ENCODE results near the gene CHCHD3. TPM values are rescaled to one million over a fixed set of nuclear protein-coding genes. Genes with fewer than 3 reads are reported as not detected.

Gene CHCHD3
- total and polyA plus RNA-seq, 2 of the 4 experiments (the other 2 are of a cell fraction) = 56.9 to 141 TPM

DNA sequence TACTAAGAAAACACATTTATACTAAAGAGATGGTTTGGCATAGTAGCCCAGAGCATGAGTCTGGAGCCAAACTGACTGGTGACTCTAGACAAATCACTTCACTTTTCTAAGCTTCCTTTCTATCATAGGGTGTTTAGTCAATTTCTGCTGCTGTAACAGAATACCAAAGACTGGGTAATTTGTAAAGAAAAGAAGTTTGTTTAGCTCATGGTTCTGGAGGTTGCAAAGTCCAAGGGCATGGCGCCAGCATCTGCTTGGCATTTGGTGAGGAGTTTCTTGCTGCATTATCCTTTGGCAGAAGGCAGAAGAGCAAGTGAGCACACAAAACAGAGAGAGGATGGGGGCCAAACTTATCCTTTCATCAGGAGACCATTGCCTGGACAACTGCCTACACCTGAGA is 146.3 kb downstream of the CHCHD3 start:
- Histone ChIP-seq H4K5ac (ENCODE audit: low read depth, low read length) (no peak overlapping the region), H3K4me3 (ENCODE audit: insufficient read depth, low read depth, low read length) (no peak overlapping the region), H3K23ac (ENCODE audit: low read depth, low read length) (no peak overlapping the region), H3K36me3 (ENCODE audit: control insufficient read depth, insufficient read depth, low read length) (no peaks in the 10 kb centered on the region), H4K91ac (ENCODE audit: insufficient read depth, low read depth, low read length) (no peak overlapping the region), H3K9ac (ENCODE audit: low read depth, low read length) (no peak overlapping the region), H3K4ac (ENCODE audit: low read depth, low read length) (no peak overlapping the region), H3K9me1 (ENCODE audit: insufficient read depth, low read length) (no peaks in the 10 kb centered on the region), H2AK5ac (ENCODE audit: low read depth, low read length) (no peak overlapping the region), H3K27ac (ENCODE audit: insufficient read depth, low read length) (no peak overlapping the region), H2AK9ac (replicated peaks; ENCODE audit: low read depth, low read length, poor library complexity) (no peak overlapping the region), H4K8ac (ENCODE audit: low read depth in 2 of 2, low read length in 2 of 2) (no peak overlapping the region), H2BK20ac (ENCODE audit: low read depth, low read length) (no peak overlapping the region), H3K79me1 (ENCODE audit: low read depth in 1 of 2, low read length in 2 of 2) (peaks cover 9 to 19% of the 10 kb centered on the region in 2 experiments), H3K18ac (ENCODE audit: low read depth, low read length) (no peak overlapping the region), H2BK120ac (ENCODE audit: low read depth, low read length) (no peak overlapping the region), H3K4me1 (ENCODE audit: control insufficient read depth, insufficient read depth, low read length) (peaks cover 2% of the 10 kb centered on the region; the same call in 1 of the 2 replicates), H2BK15ac (ENCODE audit: low read depth, low read length) (no peak overlapping the region), H4K20me1 (ENCODE audit: insufficient read depth, low read length) (no peaks in the 10 kb centered on the region), H3K56ac (ENCODE audit: extremely low read depth, insufficient read depth, low read length) (no peak overlapping the region), H2BK5ac (ENCODE audit: low read depth, low read length, poor library complexity, severe bottlenecking) (no peak overlapping the region), H3K14ac (replicated peaks; ENCODE audit: low read depth, low read length) (no peak overlapping the region), H3K9me3 (ENCODE audit: control insufficient read depth, insufficient read depth, low read length) (peaks cover 3% of the 10 kb centered on the region; the same call in 1 of the 2 replicates), H3K4me2 (ENCODE audit: low read depth, low read length) (no peak overlapping the region), H2AFZ (replicated peaks; ENCODE audit: low read length, poor library complexity) (no peak overlapping the region), H3K27me3 (ENCODE audit: control insufficient read depth, insufficient read depth, low read length) (no peaks in the 10 kb centered on the region)
- WGBS, 2 experiments (ENCODE audit: extremely low coverage in 2 of 2, insufficient read length in 1 of 2) = 100% methylated on average over 1 of the region's 1 CpG; no CpG with 5 or more reads in 1 of the 2 experiments
- CTCF ChIA-PET = no interaction called here
- DNase-seq (no peak), ATAC-seq (ENCODE audit: low read depth) (no peak)
- dilution Hi-C loops (cut with HindIII; ENCODE audit: low sequenced_read_pairs, unreplicated experiment) = no loop called here
- in situ Hi-C loops (cut with MboI; ENCODE audit: low sequenced_read_pairs) = no loop called here
- no TSS peak for BruUV-seq (replicated peaks)
- no peak for TF ChIP-seq SMC3 (IDR thresholded peaks at IDR 0.05; ENCODE audit: low read depth, low read length)
- TF ChIP-seq, protein P1, sequence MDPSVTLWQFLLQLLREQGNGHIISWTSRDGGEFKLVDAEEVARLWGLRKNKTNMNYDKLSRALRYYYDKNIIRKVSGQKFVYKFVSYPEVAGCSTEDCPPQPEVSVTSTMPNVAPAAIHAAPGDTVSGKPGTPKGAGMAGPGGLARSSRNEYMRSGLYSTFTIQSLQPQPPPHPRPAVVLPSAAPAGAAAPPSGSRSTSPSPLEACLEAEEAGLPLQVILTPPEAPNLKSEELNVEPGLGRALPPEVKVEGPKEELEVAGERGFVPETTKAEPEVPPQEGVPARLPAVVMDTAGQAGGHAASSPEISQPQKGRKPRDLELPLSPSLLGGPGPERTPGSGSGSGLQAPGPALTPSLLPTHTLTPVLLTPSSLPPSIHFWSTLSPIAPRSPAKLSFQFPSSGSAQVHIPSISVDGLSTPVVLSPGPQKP (IDR thresholded peaks at IDR 0.05; ENCODE audit: borderline replicate concordance, low read depth, low read length) = no peak
- TF ChIP-seq POLR2A (IDR thresholded peaks at IDR 0.05; ENCODE audit: low read depth, low read length) = no peak
- TF ChIP-seq BHLHE40 (IDR thresholded peaks at IDR 0.05; ENCODE audit: low read depth, low read length) = no peak
- no peak for TF ChIP-seq FOS (IDR thresholded peaks at IDR 0.05; ENCODE audit: low read depth, low read length)
- TF ChIP-seq, protein P2, sequence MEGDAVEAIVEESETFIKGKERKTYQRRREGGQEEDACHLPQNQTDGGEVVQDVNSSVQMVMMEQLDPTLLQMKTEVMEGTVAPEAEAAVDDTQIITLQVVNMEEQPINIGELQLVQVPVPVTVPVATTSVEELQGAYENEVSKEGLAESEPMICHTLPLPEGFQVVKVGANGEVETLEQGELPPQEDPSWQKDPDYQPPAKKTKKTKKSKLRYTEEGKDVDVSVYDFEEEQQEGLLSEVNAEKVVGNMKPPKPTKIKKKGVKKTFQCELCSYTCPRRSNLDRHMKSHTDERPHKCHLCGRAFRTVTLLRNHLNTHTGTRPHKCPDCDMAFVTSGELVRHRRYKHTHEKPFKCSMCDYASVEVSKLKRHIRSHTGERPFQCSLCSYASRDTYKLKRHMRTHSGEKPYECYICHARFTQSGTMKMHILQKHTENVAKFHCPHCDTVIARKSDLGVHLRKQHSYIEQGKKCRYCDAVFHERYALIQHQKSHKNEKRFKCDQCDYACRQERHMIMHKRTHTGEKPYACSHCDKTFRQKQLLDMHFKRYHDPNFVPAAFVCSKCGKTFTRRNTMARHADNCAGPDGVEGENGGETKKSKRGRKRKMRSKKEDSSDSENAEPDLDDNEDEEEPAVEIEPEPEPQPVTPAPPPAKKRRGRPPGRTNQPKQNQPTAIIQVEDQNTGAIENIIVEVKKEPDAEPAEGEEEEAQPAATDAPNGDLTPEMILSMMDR (conservative IDR thresholded peaks at IDR 0.05; ENCODE audit: low read depth, low read length) = no peak
- no peak for TF ChIP-seq MAFK (IDR thresholded peaks at IDR 0.05; ENCODE audit: low read depth, low read length)
- no peak for TF ChIP-seq RAD21 (IDR thresholded peaks at IDR 0.05; ENCODE audit: low read length)
- no peak for TF ChIP-seq RFX5 (IDR thresholded peaks at IDR 0.05; ENCODE audit: low read depth, low read length)
- POLR2A ChIA-PET (ENCODE audit: unreplicated experiment) = no interaction called here
- intact Hi-C loops (cut with micrococcal nuclease) = no loop called here
